GM18867 (cell line): ENCODE measurements around the gene RHBDF2.
A peak's percentile ranks its signal among the peaks of the same experiment; 100 is the strongest.

Experiments used
- ATAC-seq: cut with Tn5 transposase; IDR thresholded peaks from one replicate; pipeline ENCODE4 v1.9.1; 2021; ENCODE audit warnings: mild to moderate bottlenecking, moderate library complexity; ENCODE audit not compliant: unreplicated experiment

RHBDF2 gene

GRCh38 chr17:76484228-76484725 is 16.9 kb downstream of the RHBDF2 start:
- no peak for ATAC-seq

- ATAC-seq: peak; percentile 45
These were observed 20.1 kb downstream of the RHBDF2 start for GRCh38 chr17:76481071-76481655.

- ATAC-seq: no peak
These were observed 20.6 kb downstream of the RHBDF2 start for GRCh38 chr17:76480632-76481031.

- no peak for ATAC-seq
These were observed 21.6 kb downstream of the RHBDF2 start for GRCh38 chr17:76479515-76480060.

GRCh38 chr17:76478730-76479514 is 22.3 kb downstream of the RHBDF2 start:
- no peak for ATAC-seq

GRCh38 chr17:76478097-76478496 is 23.1 kb downstream of the RHBDF2 start:
- no peak for ATAC-seq

- ATAC-seq: no peak
These were observed 23.6 kb downstream of the RHBDF2 start for GRCh38 chr17:76477576-76477975.

- ATAC-seq: no peak
These were observed 24.5 kb downstream of the RHBDF2 start for GRCh38 chr17:76476736-76477135.

GRCh38 chr17:76475302-76475701 is 25.9 kb downstream of the RHBDF2 start:
- no peak for ATAC-seq

- no peak for ATAC-seq
These were observed 26.3 kb downstream of the RHBDF2 start for GRCh38 chr17:76474894-76475293.

- ATAC-seq: no peak
These were observed 27.0 kb downstream of the RHBDF2 start for GRCh38 chr17:76474238-76474637.

GRCh38 chr17:76473541-76473985 is 27.7 kb downstream of the RHBDF2 start:
- no peak for ATAC-seq

GRCh38 chr17:76472726-76473125 is 28.5 kb downstream of the RHBDF2 start:
- no peak for ATAC-seq

- ATAC-seq: no peak
These were observed 29.0 kb downstream of the RHBDF2 start for GRCh38 chr17:76472258-76472645.

- no peak for ATAC-seq
These were observed 29.5 kb downstream of the RHBDF2 start for GRCh38 chr17:76471498-76472257.

- ATAC-seq: no peak
These were observed 31.1 kb downstream of the RHBDF2 start for GRCh38 chr17:76469991-76470739.

GRCh38 chr17:76469076-76469990 is 31.9 kb downstream of the RHBDF2 start:
- ATAC-seq: no peak

GRCh38 chr17:76468634-76469010 is 32.6 kb downstream of the RHBDF2 start:
- ATAC-seq: no peak

GRCh38 chr17:76467809-76468633 is 33.2 kb downstream of the RHBDF2 start:
- ATAC-seq: no peak
